ENCODE data around the gene SLC24A5.

SLC24A5 gene

DNA sequence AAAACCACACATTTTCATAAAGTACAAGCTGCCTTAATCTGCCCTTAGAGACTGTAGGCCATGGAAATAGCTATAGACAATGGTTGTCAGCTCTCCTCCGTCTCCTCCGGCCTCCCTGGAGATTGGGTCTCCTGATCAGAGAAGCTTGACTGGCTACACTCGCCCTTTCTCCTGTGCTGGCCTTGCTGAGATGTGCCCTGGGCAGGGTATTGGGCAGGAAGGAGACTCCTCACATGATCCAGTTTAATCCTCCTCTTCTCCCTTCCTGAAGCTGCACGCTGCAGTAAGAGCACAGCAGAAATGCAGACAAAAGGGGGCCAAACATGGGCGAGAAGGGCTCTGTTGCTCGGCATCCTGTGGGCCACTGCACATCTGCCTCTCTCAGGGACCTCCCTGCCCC, at the start of gene SLC24A5:
Gene SLC24A5, plus strand, starts transcription at position 246 of the 400 bp plus-strand sequence. Its CDS starts 55 bp downstream, at position 301.
- DNase-seq: no peak

DNA sequence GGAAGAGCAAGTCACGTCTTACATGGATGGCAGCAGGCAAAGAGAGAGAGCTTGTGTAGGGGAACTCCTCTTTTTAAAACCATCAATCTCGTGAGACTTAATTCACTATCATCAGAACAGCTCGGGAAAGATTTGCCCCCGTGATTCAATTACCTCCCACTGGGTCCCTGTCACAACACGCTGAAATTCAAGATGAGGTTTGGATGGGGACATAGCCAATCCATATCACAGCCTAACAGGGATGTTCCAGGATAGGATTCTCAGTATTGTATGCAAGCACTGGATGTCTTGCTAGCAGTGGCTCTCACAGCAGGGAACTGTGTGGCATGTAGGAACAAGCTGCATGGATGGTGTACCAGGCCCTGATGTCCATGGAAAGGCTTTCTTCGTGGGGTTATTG, 47.8 kb upstream of the SLC24A5 start:
- DNase-seq: no peak

DNA sequence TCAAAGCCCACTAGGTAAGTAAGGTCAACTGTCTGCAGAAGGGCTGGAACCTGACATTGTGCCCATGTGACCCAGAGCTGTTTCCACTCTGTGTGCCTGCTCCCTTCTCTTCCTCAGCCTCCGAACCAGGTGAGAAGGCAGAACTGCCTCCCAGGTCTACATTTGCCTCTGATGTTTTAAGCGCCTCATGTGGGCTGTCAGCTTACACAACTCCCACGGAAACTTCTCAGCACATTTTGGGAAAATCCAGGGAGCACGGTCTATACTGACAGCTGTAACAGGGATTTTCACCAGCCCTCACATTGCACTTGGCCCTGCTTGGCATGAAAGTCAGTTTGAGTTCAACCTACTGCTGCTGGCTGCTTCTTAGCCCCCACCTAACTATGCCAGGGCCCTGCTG, 46.9 kb upstream of the SLC24A5 start:
- DNase-seq: no peak

DNA sequence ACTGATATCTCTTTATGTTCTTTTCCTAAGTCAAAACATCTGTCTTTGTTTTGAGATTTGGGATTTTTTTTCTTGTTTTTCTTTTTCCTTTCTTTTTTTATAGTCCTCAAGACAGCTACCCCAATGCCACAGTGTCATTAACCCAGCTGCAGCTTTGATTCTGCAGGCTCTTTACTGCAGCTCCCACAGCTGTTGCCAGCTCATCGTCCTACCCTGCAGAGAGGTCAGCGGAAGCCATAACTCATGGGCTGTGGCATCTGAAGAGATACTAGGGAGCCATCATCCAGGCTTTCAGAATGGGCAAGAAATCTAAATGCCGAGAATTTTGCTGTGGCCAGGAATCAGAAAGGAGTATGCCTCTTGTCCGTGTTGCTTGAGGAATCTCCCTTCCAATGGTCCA, 44.3 kb upstream of the SLC24A5 start:
- DNase-seq: no peak

DNA sequence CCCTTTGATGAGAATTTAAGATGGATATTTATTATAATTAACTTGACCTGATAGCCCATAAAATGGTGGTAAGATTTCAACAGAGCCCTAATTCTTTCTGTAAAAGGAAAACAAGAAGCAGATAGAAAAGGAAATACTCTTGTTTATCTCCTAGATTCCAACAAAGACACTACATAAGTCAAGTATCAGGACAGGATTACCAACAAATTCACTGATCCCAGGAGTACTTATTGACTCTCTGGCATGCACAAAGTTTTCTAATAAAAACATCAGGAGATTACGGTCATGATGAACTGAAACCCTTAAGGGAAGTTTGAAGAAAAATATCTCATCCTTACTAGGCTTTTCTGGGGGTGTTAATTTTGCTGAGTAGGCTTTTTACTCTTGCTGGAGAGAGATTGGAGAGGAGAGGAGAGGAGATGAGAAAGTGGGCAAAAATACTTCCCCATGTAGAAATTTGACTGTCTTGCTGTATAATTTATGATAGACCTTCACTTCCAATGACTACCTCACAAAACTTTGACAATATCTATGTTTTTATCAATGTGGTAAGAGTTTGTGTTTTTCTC, 43.1 kb upstream of the SLC24A5 start:
- DNase-seq: no peak

DNA sequence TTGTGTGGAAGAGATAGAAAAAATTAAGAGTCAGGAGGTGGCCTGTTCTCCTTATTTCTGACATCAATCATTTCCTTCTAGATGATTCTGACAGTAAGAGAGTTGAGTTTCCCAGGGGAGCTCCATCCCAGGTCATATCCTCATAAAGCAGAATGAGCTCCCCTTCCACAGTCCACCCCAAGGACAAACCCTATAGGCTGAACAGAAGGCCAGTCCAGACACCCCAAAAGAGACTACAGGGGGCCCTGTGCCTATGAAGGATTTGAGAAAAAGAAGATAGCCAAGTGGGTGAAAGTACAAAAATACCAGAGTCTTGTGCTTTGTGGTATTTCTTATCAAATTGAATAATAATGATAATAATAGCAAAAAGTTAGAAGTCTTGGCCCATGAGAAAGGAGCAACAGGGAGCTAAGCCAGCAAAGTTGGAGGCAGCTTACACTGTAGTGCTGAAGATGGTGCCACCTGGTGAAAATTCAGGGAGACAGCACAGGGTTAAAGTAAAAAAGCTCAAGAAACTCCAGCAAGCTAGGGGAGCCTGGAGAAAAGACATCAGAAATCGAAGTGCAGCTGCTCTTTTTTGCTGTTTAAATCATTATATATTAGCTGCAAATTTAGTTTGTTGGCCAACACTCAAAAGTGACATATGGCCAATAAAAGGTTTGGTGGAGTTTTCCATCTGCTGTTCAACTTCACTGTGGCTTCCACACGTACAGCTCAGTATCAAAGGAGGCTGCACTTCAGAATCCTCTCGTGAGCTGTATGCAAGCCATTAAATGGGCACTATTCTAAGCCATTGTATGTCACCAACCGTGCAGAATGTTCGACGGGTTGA, 35.8 kb upstream of the SLC24A5 start:
- DNase-seq: peak; percentile 37

DNA sequence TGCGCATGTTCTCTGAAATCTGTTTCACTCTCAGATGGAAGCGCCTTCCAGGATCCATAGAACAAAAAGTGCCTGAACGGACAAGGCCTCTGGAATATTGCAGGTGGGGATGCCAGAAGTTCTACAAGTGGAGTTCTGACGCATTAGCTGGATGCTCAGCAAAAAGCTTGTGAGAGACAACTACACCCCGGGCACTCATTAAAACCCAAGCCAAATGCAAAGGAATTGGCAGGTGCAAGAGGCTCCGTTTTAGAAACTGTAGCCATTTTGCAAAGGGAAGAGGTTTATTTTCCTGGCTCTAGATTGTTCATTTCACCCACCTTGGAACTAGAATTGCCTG, 35.2 kb upstream of the SLC24A5 start:
- DNase-seq: no peak

DNA sequence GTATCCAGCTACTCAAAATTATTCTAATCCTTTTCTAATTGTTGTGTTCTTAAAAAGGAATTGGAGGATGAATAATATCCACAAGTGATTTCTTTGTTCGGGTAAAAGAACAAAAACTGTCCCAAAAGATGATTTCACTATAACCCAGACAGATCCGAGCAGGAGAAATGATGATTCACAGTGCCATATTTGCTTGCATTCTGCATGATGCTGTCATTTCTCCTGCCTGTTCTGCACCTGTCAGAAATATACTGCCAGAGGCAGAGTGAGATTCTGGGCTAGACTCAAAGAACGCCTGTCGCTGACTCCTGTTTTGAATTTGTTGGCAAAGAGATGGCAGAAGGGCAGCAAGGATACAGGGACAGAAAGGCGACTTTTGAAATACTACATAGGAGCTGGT, 34.7 kb upstream of the SLC24A5 start:
- peak; percentile 22 for DNase-seq

DNA sequence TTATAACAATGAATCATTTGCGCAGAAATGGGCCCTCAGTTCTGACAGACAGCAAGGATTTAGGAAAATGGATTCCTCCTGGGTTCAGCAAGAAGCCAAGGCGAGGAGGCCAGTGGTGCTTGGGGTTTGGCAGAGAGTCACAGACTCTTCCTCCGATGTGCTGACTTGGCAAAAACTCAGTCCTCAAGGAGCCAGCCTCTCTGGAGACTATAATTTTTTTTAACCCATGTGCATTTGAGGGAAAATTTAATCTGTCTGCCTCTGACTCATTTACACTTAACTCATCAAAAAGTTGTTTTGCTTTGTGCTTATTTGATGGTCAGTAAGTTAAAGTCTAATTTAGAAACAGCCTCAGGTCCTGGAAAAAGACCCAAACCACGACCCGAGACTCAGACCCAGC, 34.2 kb upstream of the SLC24A5 start:
- peak; percentile 76 for DNase-seq

DNA sequence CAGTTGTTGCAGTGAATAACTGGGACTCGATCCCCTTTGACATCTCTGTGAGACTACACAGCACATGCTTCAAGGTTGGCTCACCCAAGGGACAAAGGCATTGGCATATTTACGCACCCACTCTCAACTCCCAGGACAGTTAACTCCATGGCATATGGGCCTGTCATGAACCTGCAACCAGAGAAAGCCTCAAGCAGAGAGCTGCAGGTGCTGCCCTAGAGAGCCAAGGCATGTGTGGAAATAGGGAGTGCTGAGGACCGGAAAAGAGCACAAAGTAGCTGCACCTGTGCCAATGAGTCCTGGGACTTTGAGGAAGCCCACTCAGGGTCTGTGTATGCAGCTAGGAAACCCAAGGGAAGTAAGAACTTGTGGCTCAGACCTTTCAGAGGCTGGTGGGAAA, 32.9 kb upstream of the SLC24A5 start:
- no peak for DNase-seq

DNA sequence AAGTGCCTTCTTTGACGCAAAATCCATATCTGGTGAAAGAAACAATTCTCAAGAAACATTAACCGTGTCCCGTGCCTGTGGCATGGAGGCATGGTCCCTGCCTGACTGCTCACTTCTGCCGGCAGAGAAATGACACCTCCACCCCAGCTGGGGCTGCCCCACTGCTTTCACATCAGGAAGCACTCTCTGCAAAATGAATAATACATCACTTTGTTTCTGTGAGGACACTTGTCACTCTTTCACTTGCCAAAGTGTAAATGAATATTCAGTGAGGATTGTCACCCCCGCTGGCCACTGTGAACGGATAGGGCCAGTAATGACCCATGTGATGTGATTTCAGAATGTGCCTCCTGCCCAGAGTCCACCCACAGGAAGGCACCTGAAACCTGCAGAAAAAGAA, 31.1 kb upstream of the SLC24A5 start:
- DNase-seq: no peak

DNA sequence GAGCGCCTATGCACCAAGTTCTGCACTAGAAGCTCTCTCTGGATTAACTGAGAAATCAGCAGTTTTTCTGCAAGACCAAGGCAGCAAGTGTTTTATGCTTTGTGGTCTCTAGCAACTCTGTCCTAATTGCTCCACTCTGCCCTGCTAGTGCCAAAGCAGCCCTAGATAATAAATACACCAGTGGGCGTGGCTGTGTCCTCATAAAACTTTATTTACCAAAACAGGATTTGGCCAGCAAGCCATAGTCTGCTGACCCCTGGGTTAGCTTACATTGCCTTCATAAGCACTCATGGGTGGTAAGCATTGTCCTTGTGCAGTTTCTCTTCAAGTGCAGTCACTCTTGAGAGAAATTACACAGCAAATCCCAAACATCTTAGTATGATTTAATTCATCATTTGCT, 30.7 kb upstream of the SLC24A5 start:
- no peak for DNase-seq

DNA sequence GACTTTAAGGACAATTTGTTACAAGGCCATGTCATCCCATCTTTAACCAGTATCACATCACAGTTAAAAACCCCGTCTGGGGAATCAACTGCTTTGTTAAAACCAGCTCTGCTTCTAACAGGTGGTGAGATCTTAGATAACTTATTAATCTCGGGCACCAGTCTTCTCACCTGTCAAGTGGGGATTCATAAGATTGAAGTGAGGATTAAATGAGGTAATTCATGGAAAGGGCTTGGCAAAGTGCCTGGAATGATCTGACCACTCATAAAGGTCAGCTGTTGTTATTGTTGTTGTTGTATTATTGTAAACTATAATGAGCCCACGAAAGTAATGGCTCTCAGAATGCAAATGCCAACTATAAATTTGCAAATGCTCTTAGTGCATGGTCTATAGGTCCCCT, 30.1 kb upstream of the SLC24A5 start:
- no peak for DNase-seq

DNA sequence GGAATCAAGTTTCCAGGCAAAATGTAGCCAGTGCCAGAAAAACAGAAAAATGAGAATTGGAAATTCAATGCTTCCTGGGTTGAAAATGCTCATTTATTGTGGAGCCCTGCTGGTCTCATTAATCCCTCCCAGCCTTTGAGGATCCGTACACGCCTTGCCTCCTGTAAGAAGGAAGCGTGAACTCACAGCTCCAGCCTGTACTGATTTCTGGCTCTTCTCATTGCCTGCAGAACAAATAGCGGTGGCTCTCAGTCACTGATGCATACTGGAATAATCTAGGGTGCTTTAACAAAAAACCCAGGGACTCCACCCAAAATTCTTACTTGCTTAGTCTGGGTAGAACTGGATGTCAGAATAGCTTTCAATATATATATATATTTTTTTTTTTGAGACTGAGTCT, 29.3 kb upstream of the SLC24A5 start:
- peak; percentile 14 for DNase-seq

DNA sequence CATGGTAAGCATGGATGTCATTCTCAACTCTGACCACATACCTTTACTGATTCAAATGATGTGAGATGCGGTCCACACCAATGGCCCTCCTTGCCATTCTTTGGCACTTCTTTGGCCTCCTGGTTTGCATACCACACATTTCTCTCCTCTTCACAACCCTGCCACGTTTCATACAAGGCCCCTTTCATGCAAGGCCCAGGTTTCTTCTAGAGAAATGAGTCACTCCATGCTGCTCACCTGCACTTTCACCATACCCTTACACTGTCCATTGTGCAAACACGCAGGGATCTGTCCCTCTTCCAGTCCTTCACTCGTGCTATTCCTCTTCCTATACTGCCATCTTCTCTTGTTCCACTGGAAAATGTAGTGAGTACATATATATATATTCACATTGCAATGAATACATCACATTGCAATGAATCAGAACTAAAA, 24.4 kb upstream of the SLC24A5 start:
- no peak for DNase-seq

DNA sequence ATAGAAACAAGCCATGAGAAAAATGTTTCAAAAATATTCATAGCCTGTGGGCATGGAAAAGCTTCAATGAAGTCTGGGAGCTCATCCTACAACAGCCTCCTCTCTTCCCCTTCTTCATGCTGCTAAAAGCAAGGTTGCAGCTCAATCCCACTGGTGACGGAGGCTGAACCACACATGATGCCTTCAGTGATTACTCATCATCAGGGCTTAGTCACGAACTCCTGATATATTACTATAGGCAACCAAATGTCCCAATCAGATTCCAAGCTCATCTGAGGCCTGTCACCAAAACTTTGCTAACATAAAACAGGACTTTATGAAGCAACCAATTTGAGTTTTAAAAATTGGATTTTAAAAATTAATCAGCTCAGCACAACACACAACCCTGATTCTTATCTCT, 24.0 kb upstream of the SLC24A5 start:
- peak; percentile 92 for DNase-seq

DNA sequence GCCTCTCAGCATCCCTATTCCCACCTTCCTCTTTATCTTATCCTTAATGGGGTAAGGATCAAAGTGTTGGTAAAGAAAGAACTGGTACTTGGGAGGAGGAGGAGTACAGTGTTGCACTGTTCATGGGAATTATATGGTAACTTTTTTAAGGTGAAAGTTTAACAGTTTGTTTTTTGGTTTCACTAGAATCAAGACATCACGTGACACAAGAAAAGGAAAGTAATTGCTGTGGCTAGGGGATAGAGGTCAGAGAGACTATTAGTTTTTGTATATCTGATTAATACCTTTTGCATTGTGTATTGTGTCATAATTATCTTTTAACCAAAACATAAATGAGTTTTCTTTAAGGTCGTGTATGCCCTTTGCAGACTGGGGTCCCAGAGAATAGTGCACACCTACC, 23.5 kb upstream of the SLC24A5 start:
- DNase-seq: no peak

DNA sequence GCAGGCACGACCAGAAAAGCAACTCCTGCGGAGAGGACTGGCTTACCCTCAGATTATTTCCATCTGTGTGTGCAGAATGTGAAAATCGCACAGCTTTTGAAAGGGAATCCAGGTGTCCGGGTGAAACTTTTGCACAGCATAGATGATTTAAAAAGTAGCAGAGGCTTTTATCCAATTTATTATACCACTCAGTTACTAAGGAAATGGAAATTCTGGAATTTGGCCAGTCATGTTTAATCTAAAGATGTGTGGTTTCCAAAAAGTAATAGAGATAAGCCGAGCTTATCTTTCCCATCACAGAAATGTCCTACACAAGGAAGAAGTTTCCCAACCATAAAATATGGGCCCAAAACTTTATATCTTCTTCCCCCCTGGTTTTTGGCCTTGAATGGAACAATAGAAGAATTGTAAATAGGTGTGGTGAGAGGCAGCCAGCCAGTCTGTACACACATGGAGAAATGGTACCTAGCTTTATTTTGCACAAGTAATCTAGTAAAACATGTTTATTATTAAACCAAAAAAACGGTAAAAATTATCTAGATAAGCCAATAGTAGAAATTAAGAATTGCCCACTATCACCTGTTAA, 19.3 kb upstream of the SLC24A5 start:
- DNase-seq: peak; percentile 4

DNA sequence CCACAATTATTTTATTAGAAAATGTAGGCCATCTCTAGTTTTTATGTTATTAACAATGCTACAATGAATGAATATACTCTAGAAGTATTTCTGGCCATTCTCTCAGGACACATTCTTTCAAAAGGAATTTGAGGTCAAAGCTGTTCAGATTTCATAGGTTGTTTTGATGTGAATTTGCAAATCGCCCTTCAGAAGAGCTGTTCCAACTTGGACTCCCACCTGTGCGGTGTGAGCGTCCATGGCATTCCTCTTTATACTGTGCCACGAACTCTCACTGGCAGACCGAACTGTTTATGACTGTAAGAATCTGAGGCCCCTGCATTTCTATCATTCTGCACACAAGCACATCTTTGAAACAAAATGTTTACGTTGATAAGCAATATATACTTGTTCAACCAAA, 18.6 kb upstream of the SLC24A5 start:
- DNase-seq: peak; percentile 12

DNA sequence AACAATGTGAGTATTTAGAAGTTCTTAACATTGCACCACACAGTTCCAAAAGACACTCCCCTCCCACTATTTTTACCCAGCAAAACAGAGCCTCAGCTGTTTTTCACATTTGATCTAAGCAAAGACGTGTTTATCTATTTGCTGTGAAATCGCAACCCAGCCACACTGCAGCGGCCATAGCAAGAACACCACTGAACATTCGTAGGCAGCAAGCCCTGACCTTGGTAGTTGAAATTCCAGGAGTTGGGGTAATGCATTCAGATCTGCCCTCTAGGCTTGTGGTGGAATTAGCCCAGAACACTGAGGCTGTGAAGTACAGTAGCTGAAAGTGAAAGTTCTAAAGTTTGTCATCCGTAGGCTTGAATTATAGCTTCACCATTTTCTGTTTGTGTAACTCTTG, 17.1 kb upstream of the SLC24A5 start:
- DNase-seq: no peak

DNA sequence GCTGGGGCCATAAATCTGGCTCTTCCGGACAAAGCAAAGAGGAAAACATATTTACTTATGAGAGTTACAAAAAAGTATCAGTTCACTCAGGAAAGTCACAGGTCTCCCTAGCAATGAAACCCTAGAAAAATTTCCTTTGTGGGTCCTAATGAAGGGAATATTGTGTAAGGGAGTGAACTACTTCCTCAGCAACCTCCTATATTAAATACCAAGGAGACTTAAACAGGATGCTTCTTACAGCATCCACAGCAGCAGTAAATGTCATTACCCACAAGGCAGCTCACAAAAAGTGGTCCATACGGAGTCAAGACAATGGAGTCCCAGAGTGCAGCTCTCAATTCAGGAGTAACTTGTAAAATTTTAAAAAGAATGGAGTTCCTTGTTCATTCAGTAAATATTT, 14.9 kb upstream of the SLC24A5 start:
- DNase-seq: no peak

DNA sequence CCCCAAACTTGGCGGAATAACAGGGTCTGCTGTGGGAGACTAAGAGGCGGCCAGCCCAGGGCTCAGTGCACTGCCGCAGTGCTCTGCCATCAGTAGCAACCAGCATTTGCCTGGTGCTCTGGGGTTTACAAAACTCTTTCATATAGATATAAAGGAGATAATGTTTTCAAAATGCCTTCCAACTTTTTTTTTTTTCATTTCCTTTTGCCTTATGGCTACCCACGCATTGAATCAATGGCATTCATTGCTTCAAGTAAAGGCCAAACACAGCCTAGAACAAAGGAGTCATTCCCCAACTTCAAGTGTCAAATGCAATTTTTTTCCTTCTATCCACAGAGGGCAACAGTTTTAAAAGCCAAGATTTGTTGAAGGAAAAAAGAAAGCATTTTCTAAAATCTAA, 11.6 kb upstream of the SLC24A5 start:
- no peak for DNase-seq

DNA sequence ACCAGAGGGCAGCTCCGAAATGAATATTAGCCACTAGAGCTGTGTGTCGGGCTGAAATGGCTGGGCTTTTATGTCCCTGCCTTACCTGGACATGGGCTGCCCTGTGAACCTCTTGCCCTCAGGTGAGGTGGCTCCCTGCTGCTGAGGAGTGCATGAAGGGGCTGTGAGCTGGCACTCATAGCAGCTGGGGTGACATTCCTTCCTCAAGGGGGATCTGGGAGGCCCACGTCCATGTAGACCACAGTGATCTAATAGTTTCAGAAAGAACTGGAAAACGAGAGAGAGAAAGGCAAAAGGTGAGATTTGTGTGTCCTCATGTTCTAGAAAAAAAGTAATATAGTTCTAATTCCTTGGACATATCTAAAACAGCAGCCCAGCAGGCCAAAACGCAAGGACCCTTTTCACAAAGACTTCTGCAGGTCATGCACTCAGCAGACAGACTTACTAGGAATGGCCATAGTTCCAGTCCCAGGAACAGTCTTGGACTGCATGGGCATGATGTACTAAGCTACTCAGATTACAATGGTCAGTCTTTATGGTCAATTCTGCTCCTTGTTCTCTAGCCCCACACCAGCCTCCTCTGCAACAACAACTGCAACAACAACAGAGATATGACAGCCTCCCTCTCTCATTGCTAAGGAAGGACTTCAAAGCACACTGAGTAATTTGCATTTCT, 10.8 kb upstream of the SLC24A5 start:
- no peak for DNase-seq

DNA sequence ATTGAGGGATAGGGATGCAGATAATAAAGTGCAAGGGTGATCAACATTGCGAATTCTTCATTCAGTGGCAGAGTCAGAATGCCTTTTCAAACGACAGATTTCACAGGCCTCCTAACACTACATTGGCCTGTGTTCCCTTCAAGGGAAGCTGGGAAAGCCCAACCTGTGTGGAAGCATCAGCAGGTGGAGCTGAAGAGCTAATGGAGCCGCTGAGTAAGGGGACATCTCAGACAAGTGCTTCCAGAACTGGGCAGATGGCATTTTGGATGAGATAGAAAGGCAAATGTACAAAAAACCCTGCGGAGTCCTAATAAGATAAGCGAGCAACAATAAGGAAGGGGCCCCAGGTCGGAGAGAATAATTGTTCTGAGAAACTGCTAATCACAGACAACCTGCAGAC, 8.5 kb upstream of the SLC24A5 start:
- DNase-seq: peak; percentile 33

Measured in fibroblast of skin of right biceps (primary cell).